GM19023 (cell line): Measurements from ENCODE around the gene VSTM4.

Source experiments
- ATAC-seq: cut with Tn5 transposase; IDR thresholded peaks from one replicate; pipeline ENCODE4 v1.9.1; 2021; ENCODE audit warnings: mild to moderate bottlenecking, moderate library complexity; ENCODE audit not compliant: unreplicated experiment

VSTM4 gene, protein sequence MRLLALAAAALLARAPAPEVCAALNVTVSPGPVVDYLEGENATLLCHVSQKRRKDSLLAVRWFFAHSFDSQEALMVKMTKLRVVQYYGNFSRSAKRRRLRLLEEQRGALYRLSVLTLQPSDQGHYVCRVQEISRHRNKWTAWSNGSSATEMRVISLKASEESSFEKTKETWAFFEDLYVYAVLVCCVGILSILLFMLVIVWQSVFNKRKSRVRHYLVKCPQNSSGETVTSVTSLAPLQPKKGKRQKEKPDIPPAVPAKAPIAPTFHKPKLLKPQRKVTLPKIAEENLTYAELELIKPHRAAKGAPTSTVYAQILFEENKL

GRCh38 chr10:49115015-49115795, at the start of gene VSTM4:
TSS of gene VSTM4 (minus strand) at chr10:49115522. CDS start at chr10:49115485, 37 bp downstream.
- no peak for ATAC-seq

GRCh38 chr10:49164559-49165188, 49.4 kb upstream of the VSTM4 start:
- ATAC-seq: peak; percentile 67

DNA sequence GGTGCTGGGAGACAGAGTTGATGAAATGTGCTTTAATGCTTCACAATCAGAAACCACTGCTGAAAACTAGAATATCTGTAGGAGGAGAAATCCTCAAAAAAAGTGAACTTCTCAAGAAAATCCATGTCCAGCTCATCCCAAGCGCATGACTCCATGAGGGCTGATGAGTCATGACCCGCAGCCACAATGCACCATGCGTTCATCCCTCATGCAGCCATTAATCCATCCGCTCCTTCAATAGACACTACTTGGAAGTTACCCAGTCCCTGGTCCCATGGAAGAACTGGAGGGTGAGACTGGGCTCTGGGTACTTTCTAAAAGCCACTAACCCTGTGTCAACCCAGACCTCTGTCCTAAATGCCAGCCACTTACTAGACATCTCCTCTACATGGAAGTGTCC, 48.4 kb upstream of the VSTM4 start:
- ATAC-seq: no peak

- no peak for ATAC-seq
Observed at GRCh38 chr10:49162761-49163310, 47.5 kb upstream of the VSTM4 start.

- no peak for ATAC-seq
Observed at GRCh38 chr10:49162063-49162462, 46.7 kb upstream of the VSTM4 start.

- ATAC-seq: no peak
Observed at GRCh38 chr10:49161411-49161997, 46.2 kb upstream of the VSTM4 start.

DNA sequence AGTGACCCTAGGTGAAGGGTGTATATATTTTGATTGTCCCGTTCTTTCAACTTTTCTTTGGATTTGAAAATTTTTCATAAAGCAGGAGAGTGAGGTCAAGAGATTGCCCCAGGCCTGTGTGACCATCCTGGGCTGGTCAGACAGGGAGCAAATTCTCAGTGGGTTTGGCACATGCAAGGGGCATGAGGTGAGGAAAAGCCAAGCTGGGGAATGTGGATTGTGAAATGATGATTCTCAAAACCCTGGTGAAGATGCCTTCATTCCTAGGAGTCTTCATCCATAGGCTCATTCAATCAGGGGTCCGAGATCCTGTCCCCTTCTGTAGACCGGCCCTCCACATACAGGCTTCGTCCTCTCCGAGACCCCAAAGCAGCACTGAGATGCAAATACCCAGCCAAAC, 45.5 kb upstream of the VSTM4 start:
- ATAC-seq: no peak

DNA sequence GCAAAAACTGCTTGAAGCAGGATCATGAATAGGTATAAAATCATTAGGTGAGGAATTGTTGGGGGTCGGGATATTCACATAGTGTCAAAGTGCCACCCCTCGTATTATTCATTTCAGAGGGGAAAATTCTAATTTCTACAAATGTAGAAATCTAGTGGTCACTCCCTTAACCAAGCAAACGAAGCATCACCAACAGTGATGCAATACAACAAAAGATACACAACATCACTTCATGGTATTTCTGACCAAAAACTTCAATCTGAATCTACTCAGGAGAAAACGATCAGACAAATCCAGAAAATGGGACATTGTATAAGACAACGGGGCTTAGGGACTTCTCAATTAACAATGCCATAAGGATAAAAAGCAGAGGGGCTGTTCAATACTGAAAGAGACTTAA, 44.8 kb upstream of the VSTM4 start:
- no peak for ATAC-seq

DNA sequence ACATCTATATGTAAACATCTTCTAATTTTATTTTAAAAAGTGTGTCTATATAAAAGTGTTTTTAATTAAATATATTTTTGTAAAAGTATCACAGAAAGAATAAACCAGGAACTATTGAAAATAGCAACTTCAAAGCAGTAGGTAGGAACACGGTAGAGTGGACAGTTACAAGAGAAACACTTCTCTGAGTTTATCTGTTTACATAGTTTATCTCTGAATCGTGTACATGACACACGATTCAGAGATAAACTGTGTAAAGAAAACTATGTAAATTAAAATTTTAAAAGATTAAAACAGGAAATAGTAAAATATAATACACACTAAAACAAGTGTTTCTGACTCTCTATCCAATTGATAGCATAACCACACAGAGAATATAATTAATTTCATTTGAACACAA, 43.6 kb upstream of the VSTM4 start:
- ATAC-seq: no peak

- no peak for ATAC-seq
Observed at GRCh38 chr10:49158404-49158803, 43.1 kb upstream of the VSTM4 start.

- ATAC-seq: no peak
Observed at GRCh38 chr10:49157229-49157628, 41.9 kb upstream of the VSTM4 start.

- no peak for ATAC-seq
Observed at GRCh38 chr10:49154641-49155040, 39.3 kb upstream of the VSTM4 start.

DNA sequence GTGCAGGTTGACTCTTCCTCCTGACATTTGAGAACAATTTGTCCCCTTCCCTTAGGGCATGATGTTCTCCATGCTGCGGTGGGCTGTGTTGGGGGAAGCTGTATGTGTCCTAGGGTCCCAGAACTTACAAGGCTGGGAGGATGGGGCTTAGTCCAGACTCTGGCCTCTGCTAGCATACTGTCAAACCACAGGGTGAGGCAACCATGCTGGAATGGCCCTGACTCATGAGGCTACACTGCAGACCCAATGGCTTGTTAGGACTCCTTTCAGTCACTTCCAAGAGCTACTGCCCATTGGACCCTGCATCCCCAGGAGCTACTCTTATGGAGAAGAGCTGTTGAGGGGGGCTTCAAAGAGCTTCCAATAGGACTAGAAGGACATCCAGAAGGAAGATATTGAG, 38.6 kb upstream of the VSTM4 start:
- ATAC-seq: no peak

- no peak for ATAC-seq
Observed at GRCh38 chr10:49153115-49153514, 37.8 kb upstream of the VSTM4 start.

- no peak for ATAC-seq
Observed at GRCh38 chr10:49152663-49153062, 37.3 kb upstream of the VSTM4 start.

GRCh38 chr10:49152037-49152436, 36.7 kb upstream of the VSTM4 start:
- no peak for ATAC-seq

DNA sequence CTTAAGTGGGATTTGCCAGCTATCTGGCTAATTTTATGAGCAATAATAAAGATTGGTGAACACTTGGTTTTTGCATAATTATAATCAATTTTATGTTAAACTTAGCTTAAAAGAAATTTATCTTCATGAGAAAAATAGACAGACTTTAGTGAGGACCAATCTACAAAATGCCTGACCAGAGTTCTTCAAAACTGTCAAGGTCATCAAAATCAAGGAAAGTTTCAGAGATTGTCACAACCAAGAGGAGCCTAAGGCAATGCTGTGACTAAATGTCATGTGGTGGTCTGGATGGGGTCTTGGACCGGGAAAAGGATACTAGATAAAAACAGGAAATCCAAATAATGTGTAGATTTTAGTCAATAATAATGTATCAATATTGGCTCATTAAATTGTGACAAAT, 36.2 kb upstream of the VSTM4 start:
- no peak for ATAC-seq

DNA sequence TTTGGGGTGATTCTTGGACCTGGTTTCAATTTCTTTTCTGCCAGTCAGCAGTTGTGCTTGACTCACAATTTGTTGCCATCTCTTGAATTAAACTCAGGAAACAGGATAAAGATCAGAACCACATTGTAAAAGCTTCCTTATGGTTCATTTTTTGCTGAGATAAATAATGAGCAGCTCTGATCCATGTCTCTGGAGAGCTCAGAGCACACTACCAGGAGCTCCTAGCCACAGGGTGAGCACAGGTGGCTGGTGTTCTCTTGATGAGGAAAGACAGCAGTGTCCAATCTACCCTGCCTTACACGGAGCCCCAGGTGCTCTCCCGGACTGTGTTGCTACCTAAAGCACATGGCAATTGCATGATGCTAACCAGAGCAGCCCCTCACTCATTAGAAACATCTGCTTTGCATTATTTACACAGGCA, 35.7 kb upstream of the VSTM4 start:
- no peak for ATAC-seq

DNA sequence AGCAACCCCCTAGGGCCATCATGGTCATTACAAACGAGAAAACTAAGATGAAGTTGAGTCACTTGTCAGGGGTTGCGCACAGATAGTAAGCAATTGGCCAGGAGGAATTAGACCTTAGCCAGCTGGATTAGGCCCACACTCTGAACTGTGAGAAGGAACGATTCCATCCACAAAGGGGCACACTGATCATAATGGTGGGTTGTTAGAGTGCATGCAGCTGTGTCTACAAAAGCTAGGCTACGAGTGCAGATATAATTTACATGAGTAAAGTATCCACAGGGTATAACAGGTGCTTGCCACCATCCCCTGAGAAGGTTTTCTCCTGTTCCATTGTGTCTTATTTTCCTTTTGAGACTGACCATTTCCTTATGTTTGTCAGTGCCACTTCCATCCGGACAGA, 35.1 kb upstream of the VSTM4 start:
- no peak for ATAC-seq

DNA sequence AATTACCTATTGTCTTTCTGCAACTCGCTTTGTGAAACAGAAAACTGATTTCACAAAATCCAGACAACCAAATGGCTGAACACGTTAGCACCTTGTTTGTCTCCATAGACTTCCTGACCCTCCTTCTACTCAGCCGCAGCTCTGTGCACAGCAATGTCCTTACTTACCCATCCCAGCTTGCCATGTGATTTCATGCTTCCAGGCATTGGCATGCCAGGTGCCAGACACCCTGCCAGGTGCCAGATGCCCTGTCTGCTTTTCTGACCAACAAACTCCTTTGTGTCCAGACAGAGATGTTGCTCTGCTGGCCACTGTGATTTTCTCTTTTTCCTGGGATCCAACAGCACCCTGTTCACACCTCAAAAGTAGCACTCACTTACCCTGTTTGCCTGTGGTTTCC, 34.6 kb upstream of the VSTM4 start:
- ATAC-seq: no peak

GRCh38 chr10:49144058-49144720, 28.9 kb upstream of the VSTM4 start:
- ATAC-seq: no peak
